ENCODE data around the gene SCYGR4.

GRCh38 chr2:227614740-227615139, 2.6 kb upstream of the SCYGR4 start, which contains the start of gene SCYGR3:
- TF ChIP-seq FOXA1 (IDR thresholded peaks at IDR 0.05): no peak
- no peak for TF ChIP-seq TARDBP (IDR thresholded peaks at IDR 0.05)
- TF ChIP-seq SP1 (IDR thresholded peaks at IDR 0.05): no peak
- TF ChIP-seq ZNF384 (IDR thresholded peaks at IDR 0.05): no peak
- no peak for TF ChIP-seq LEF1 (IDR thresholded peaks at IDR 0.05; ENCODE audit: borderline replicate concordance)
- TF ChIP-seq ARNT (IDR thresholded peaks at IDR 0.05): no peak

All from HEK293T (cell line).